OCI-M2 (cell line): ENCODE data around the gene DACT3.
"Not testable (repeated sequence)": the region's sequence is repeated elsewhere in the genome, so short reads cannot be mapped to it uniquely, and the experiment has no call there.

Experiments used
- DNase-seq: peaks from one replicate; lab custom pipeline; 2025; ENCODE audit not compliant: unreplicated experiment; lab: John Stamatoyannopoulos, UW

Gene DACT3

DNA sequence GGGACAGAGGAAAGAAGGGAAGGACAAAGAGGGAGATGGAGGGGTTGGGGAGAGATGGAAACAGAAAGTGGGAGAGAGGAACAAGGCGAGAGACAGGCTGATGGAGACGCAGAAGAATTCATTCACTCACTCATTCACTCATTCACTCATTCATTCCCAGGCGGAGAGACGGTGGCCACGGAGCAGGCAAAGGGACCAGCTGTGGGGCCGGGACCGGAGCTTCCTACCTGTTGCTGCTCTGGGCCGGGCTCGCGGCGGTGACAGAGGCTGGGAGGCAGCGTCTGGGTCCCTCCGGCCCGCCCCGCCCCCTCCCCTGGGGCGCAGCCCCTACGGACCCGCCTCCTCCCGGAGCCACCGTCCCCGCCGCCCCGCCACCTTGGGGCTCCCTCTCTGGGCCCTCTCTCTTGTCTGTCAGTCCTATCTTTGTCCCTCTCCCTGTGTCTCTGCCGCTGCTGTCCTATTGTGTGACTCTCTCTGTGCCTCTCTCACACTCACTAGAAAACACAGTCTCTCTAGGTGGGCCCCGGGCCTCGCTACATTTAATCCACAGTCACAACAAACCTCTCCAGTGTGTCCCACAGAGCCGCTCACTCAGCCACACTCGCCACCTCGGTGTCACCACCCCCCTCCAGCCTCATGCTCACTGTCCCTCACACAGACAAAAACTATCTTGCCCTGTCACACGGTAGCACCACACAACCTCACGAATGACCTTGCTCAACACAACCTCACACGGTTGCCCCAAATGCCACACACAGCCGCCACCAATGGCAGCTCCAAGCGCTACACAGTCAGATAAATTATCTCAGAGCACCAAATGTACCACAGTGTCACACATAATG is 24.8 kb downstream of the DACT3 start, which contains the start of gene GNG8:
GNG8 (minus strand) TSS at position 283 of the 842 bp plus-strand sequence. CDS start 1,520 bp downstream, outside the sequence.
- no peak for DNase-seq

DNA sequence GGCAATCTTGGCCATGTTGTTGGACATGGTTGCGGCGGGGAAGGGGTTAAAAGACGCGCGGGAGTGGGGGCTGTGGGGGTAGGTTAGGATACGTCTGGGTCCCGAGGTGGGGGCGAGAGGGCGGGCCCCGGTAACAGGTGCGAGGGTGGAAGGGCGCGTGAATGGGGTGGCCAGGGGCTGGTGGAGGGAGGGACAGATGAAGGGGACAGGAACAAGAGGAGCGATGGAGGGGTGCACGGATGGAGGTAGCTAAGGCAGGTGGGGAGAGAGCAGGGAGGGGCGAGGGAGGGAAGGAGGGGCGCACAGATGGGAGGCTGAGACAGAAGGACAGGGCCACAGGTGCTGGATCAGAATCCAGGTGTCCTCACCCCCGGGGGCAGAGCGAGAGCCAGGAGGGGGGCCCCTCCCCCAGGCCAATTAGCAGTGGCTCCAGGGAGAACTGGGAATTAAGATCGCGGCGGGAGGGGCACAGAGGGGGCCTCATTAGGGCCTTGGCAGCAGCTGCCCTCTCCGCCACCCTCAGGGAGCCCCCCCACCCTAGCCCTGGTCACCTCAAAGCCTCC is 26.2 kb downstream of the DACT3 start:
- DNase-seq = no peak

DNA sequence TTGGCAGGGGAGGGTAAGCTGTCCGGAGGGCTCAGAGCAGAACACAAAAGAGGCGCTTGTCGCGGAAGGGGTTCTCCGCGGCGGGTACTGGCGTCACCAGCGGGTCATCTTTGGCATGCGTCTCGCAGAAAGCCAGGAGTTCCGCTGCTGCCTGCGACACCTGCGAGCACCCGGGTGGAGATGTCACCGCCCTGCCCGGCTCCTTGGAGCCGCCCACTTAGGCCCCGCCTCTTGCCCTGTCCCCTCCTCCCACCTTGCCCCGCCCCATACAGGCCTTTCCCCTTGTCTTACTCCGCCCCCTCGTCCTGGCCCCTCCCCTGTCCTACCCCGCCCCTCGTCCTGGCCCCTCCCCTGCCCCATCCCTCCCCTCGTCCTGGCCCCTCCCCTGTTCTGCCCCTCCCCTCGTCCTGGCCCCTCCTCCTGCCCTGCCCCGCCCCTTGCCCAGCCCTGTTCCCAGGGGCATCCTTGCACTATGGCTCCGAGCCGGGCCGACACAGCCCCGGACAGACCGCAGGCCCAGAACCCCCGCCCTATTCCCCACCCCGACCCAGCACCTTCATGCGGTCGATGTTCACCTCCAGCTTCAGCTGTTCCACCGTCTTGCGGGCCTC is 26.8 kb downstream of the DACT3 start:
- peak; percentile 58 for DNase-seq

DNA sequence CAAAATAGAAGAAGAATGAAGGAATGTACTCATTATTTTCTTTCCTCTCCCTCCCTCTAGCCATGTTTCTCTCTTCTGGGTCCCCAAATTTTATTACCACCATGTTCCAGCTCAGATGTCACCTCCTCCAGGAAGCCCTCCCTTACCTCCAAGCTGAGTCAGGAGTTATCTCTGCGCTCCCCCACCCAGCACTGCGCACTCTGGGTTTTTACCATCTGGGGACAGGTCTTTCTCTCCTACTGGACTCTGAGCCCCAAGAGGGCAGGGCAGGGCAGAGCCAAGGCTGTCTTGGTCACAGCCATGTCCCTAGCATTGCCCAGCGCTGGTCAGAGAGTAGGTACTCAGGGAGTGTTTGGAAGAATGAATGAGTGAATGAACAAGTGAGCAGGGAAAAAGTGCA is 27.9 kb downstream of the DACT3 start:
- DNase-seq = no peak

DNA sequence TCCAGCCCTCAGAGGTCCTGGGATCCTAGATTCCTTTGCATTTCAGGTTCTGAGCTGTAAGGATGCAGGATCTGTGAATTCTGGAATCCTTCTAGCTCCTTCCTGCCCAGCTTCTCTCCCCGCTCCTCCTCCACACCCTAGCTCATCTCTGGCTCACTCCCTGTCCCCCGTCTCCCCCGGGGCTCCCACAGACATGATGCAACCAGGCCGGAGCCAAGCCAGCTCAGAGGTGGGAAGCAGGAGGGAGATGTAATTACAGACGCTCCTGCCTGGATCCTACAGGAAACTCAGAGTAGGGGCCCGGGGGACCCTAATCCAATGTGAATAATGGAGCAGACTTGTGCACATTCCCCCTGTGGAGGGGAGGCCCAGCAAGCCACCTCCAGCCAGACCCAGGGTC is 29.5 kb downstream of the DACT3 start:
- no peak for DNase-seq

DNA sequence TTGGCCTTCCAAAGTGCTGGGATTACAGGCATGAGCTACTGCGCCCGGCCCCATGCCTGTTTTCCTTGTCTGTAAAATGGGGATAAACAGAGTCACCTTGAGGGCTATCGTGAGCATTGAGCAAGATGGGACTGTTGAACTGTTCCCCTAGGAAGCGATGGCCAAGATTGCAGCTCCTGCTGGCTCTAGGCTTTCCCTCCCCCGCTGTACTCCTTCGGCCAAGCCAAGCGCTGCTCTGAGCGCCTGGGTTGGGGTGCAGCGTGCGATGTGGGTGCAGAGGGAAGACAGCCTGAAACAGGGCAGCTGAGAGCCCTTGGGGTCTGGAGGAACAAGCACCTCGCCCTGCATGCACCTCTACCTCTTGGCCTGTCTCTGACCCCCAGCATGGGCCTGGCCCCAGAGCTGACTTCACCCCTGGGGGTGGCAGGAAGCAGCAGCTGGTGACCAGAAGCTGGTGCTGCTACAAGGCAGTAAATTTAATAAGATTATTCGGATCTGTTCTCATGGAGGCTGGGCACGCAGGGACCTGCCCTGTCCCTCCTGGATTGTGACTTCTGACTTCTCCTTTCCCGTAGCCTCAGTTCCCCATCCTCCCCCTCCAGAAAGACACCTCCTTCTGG is 30.3 kb downstream of the DACT3 start:
- no peak for DNase-seq

DNA sequence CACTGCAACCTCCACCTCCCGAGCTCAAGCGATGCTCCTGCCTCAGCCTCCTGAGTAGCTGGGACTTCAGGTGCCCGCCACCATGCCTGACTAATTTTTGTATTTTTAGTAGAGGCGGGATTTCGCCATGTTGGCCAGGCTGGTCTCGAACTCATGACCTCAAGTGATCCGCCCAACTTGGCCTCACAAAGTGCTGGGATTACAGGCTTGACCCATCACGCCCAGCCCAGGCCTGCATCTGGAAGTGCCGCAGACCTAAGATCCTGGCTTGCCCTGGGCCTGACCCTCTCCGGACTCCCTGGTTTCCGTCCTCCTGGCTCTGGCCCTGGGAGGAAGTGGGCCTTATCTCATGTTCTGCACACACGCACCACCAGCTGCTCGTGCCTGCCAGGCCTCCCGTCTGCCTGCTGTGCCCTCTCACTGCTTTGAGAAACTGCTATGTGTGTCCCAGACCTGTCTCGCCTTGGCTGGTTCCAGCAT is 31.4 kb downstream of the DACT3 start:
- DNase-seq = no peak

DNA sequence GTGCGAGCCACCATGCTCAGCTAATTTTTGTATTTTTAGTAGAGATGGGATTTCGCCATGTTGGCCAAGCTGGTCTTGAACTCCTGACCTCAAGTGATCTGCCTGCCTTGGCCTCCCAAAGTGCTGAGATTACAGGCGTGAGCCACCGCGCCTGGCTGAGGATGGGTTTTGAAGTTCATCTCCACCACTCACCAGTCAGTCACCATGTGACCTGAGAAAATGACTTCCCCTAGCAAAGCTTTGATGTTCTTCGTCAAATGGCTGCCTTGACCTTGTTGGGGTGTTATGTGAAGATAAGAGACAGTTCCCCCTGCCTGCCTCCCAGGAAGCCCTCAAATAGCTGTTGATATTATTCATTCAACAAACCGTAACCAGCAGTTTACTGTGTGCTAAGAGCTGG is 32.0 kb downstream of the DACT3 start:
- DNase-seq = not testable (repeated sequence)

DNA sequence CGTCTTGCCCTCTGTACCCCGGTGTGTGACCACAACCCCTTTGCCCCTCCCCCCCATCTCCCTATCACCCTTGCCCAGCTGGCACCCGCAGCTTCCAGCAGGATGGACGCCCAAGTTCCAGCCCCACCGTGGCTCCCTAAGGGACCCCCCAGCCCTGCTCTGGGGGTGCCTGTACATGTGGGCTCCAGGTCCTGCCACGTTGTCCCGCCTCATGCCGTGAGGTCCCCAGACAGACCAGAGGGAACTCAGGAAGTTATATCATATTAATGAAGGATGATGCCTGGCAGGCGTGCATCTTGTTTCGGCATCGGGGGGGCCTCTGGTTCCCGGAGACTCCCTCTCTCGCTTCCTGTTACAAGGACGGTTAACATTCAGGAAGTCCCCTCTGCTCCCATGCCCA is 34.5 kb downstream of the DACT3 start:
- DNase-seq = no peak

DNA sequence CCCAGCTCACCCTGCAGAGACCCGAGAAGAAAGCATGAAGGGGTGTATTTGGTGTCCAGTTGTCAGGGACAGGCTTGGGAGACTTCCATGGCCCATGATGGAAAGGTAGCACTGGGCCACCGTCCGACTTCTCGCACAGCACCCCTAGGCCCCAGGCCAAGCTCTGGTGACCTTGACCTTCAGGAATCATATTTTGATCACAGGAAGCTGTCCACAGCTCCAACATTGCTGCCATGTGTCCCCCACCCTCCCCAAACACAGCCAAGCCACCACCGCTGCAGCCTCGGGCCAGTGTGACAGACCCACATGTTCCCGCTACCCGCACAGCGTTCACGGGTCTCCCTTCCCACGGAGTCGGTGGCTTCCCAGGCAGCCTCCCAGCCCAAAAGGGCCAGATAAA is 35.3 kb downstream of the DACT3 start:
- no peak for DNase-seq

DNA sequence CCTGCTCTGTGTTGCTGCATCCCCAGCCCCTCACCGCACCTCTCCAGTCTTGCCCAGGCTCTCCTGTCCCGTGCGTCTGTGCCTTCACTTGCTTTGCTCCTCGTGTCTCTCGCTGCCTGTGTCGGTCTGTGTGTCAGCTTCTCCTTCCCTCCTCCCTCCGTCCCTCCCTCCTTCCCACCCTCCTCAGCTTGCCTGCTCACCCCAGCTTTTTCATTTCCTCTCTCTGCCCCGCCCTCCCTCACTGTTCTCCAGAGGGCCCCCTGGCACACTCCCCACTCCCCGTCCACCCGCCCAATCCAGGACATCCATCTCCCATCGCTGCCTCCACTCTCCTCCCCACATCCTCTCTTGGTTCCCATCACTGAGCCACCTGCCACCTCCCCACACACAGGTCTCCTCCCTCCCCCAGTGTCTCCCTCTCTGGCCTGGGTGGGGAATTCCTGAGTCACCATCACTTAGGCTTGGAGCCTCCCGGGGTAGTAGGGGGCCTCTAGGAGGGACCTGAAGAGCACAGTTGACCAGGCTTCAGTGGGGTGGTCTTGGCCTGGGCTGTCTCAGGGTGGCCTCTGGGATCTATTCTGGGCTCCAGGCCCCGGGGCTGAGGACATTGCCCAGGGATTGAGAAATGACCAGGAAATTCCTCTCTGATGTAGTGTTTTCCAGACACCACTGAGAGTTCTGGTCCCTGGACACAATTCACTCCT is 35.9 kb downstream of the DACT3 start, which contains the start of gene PTGIR:
PTGIR (minus strand) TSS at position 132 of the 704 bp plus-strand sequence. CDS start 864 bp downstream, outside the sequence.
- DNase-seq = no peak

DNA sequence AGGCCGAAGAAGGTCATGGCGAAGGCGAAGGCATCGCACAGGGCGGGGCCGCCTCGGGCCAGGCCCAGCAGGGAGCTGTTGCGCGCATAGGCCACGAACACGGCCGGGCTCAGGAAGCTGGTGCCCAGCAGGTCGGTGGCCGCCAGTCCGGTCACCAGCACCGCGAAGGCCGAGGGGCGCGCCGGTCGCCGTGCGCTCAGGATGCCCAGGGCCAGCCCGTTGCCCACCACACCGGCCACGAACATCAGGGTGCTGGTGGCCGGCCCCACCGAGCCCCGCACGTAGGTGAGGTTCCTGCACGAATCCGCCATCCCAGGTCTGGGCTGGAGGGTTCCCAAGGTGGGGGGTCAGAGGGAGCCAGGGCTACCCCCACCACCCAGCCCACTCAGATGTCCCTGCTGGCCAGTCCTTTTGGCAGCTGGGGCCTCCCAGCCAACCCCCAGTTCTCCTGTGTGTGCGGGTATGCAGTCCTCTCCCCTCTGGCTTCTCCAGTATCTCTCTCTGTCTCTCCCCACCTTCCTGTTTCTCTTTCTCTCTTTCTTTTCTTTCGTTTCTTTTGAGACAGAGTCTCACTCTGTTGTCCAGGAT is 37.0 kb downstream of the DACT3 start:
- DNase-seq = no peak

DNA sequence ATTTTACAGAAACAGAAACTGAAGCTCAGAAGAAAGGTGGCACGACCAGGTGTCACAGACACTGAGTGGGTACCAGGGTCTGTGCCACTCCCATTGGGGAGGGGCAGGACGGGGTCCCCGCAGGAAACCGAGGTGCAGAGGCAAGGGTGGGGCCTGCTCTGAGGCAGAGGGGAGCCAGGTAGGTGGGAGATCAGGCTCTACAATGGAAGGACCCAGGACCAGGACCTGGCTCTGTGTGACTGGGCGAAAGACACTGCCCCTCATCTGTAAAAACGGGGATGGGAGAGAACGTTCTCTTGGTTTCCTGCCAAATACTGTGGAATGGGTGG is 38.9 kb downstream of the DACT3 start:
- no peak for DNase-seq

DNA sequence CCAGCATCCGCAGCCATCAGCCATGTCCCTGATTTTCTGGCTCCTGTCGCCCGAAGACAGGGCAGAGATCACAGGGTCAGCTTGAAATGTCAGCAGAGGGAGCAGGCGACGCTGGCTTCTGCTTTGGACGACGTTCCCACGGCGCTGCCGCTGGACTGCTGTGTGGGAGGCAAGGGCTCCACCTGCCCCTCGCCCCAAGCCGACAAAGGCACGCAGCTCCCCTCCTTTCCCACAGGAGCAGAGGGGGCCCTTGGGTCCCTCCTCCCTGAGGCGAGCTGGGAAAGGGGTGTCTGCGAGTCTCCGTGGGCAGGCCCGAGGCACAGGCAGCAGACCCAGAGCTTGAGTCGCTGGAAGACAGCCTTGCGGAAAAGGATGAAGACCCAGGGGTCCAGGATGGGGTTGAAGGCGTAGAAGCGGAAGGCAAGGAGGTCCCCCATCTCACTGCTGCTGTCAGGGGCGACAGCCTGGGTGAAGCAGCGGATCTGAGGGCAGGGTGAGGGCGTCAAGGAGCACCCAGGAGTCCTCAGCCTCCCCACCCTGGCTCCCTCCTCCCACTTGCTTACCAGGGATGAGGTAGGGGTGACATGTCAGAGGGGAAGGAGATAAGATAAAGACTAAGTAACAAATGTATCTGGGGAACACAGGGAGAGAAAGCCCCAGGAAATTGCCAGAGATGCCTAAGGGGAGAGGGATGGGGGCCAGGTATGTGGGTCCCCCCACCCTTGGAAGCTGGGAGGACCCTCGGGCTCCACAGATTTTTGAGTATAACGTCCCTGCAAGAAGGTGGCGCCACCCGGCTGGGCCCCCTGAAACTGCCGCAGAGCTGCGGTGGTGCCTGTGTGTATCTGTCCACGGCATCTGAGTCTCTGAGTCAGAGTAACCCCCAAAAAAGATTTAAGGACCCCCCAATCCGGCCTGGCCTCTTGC is 39.5 kb downstream of the DACT3 start:
- DNase-seq = no peak

DNA sequence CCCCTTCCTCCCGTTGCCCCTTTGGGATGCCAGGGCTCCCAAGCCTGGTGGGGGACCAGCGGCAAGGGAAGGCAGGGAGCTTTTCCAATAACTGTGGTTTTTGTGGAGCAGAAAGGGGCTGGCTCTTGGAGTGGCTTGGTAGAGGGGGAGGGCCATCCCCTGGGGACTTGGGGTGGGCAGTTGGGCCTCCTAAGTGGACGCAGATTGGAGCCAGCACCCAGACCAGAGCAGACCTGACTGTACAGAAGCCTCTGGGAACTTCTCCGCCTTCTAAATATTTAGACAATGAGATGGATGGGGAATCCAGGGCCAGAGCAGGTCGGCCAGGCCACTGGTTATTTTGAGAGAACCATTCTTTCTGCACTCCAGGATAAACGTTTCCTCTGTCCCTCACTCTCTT is 40.3 kb downstream of the DACT3 start:
- DNase-seq = no peak

DNA sequence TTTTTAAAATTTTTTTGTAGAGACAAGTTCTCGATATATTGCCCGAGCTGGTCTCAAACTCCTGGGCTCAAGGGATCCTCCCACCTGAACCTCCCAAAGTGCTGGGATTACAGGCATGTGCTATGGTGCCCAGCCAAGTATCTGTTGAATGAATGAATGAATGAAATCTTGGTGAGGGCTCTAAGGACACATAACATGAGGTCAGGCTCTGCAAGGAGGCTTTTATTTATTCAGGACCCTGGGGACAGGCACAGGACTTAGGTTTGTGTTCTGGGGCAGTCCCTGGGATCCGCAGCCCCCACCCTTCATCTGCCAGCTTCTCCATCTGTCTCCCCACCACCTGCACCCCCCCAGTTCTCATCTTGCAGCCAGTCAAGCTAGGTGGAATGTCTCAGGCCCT is 40.7 kb downstream of the DACT3 start:
- DNase-seq = no peak

DNA sequence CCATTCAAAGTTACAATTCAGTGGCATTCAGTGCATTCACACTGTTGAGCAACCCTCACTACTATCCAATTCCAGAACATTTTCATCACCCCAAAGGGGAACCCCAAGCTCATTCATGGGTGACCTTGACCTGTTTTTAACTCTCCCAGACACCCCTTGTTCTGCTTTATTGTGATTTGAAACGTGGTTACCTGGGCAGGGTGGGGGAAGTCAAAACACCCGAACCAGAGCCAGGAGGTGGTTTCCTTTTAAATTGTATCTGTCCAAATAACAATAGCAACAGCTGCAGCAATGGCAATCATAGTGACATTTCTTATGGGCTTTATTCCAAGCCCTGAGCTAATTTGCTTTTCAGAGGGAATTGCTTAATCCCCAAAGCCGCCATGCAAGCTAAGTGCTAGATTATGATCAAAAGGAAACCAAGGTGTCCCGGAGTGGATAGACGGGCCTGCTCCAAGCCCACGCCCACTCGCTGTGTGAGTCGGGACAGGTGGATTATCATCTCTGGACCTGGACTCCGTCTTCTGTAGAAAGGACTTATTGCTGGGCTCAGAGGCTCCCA is 42.2 kb downstream of the DACT3 start:
- DNase-seq = no peak

DNA sequence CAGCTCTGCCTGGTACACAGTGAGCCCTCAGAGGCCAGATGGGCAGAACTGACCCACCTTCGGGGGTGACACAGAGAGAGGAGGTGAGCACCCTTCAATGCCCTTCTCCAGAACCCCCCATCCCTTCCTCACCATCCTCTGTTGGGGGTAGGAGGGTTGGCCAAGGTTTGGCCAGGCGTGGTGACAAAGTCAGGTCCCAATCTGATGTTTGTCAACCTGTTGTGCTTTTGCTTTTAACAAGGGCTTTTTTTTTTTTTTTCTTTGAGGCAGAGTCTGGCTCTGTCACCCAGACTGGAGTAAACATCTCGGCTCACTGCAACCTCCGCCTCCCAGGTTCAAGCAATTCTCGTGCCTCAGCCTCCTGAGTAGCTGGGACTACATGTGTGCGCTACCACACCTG is 43.4 kb downstream of the DACT3 start:
- DNase-seq = no peak

DNA sequence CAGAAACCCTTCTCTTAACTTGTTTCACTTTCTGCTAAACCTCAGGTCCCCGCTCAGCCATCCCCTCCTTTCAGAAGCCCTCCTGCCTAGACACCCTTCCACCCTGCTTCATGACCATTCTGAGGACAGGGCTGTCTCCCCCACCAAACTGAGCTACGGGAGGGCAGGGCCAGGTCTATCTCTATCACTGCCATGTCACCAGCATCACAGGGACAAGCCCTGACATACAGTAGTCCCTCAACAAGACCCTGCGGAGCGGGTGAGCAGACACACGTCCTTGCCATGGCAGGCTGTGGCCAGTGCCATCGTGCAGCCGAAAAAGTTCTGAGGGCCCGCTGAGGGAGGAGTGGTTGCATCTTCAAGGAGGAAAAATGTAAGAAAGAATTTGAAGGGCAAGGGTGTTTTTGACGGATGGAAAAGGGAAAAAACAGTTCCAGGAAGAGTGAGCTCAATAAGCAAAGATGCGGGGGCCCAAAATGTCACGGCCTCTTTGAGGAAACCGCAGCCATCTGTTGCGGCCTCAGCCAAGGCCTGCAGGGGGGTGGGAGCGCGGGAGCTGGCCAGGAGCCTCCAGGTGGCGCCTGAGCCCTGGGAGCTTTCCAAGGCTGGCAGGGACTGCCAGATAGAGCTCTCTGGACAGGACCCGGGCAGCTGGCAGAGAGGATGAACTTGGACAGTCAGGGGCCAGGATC is 44.2 kb downstream of the DACT3 start:
- no peak for DNase-seq
